Activated CD8-positive, alpha-beta memory T cell treated with anti-CD3 and anti-CD28 coated beads for 36 hours (primary cell): ENCODE results near the gene TMCO6. TPM values are rescaled to one million over a fixed set of nuclear protein-coding genes. Genes with fewer than 3 reads are reported as not detected.

Experiments used
- total RNA-seq, 2 experiments: library from RNA; stranded (reverse); gene quantifications; one replicate each; pipeline ENCODE4 v1.2.3, GENCODE V29; 2021

TMCO6 gene
- total RNA-seq, 2 experiments from 2014 or later: 34.6 to 35.3 TPM

Other genes with a start within 250 kb of the TMCO6 start
- gene ANKHD1, start 237.6 kb upstream of the TMCO6 start, total RNA-seq: 10 to 100 TPM; 90.0 to 92.3 TPM
- gene EIF4EBP3, start 91.8 kb upstream of the TMCO6 start, total RNA-seq: 10 to 100 TPM; 13.6 to 14.1 TPM
- 10 to 100 TPM; 64.3 to 68.2 TPM for gene SRA1, start 82.0 kb upstream of the TMCO6 start, total RNA-seq
- gene APBB3, start 74.9 kb upstream of the TMCO6 start, total RNA-seq: 10 to 100 TPM; 14.1 to 15.3 TPM
- 100 to 1,000 TPM; 116 TPM for gene SLC35A4, start 74.6 kb upstream of the TMCO6 start, total RNA-seq
- gene CD14, start 6.3 kb upstream of the TMCO6 start, total RNA-seq: under 1 TPM; 0.44 to 0.70 TPM
- gene NDUFA2, start 8.2 kb downstream of the TMCO6 start, total RNA-seq: 10 to 100 TPM; 70.9 to 76.7 TPM
- 10 to 100 TPM; 89.9 to 96.8 TPM for gene IK, start 8.4 kb downstream of the TMCO6 start, total RNA-seq
- 10 to 100 TPM; 41.0 to 41.3 TPM for gene WDR55, start 25.5 kb downstream of the TMCO6 start, total RNA-seq
- gene DND1, start 34.1 kb downstream of the TMCO6 start, total RNA-seq: 1 to 10 TPM; 3.2 to 3.4 TPM
- gene HARS1, start 51.9 kb downstream of the TMCO6 start, total RNA-seq: 100 to 1,000 TPM; 100 to 101 TPM
- 10 to 100 TPM; 22.6 to 25.8 TPM for gene HARS2, start 52.0 kb downstream of the TMCO6 start, total RNA-seq
- gene ZMAT2, start 61.0 kb downstream of the TMCO6 start, total RNA-seq: 10 to 100 TPM; 69.5 to 73.0 TPM
- not detected for gene PCDHA1, start 146.7 kb downstream of the TMCO6 start, total RNA-seq
- not detected for gene PCDHA2, start 155.4 kb downstream of the TMCO6 start, total RNA-seq
- gene PCDHA3, start 161.6 kb downstream of the TMCO6 start, total RNA-seq: not detected
- gene PCDHA4, start 167.6 kb downstream of the TMCO6 start, total RNA-seq: not detected
- gene PCDHA5, start 182.2 kb downstream of the TMCO6 start, total RNA-seq: not detected
- gene PCDHA6, start 188.5 kb downstream of the TMCO6 start, total RNA-seq: not detected
- not detected for gene PCDHA7, start 194.8 kb downstream of the TMCO6 start, total RNA-seq
- gene PCDHA8, start 201.7 kb downstream of the TMCO6 start, total RNA-seq: not detected
- gene PCDHA9, start 208.9 kb downstream of the TMCO6 start, total RNA-seq: not detected
- not detected for gene PCDHA10, start 216.4 kb downstream of the TMCO6 start, total RNA-seq
- gene PCDHA11, start 229.5 kb downstream of the TMCO6 start, total RNA-seq: not detected
- not detected for gene PCDHA12, start 235.9 kb downstream of the TMCO6 start, total RNA-seq
- not detected for gene PCDHA13, start 242.7 kb downstream of the TMCO6 start, total RNA-seq